Inflammatory macrophage treated with lipopolysaccharide for 1 hour (primary cell): ENCODE measurements around the gene URI1.
"Not testable (repeated sequence)": the region's sequence is repeated elsewhere in the genome, so short reads cannot be mapped to it uniquely, and the experiment has no call there.

Experiments used
- DNase-seq, 2 donors: peaks; one replicate each; pipeline ENCODE4 v3.0.0-alpha.2; 2020 to 2022

URI1 gene

DNA sequence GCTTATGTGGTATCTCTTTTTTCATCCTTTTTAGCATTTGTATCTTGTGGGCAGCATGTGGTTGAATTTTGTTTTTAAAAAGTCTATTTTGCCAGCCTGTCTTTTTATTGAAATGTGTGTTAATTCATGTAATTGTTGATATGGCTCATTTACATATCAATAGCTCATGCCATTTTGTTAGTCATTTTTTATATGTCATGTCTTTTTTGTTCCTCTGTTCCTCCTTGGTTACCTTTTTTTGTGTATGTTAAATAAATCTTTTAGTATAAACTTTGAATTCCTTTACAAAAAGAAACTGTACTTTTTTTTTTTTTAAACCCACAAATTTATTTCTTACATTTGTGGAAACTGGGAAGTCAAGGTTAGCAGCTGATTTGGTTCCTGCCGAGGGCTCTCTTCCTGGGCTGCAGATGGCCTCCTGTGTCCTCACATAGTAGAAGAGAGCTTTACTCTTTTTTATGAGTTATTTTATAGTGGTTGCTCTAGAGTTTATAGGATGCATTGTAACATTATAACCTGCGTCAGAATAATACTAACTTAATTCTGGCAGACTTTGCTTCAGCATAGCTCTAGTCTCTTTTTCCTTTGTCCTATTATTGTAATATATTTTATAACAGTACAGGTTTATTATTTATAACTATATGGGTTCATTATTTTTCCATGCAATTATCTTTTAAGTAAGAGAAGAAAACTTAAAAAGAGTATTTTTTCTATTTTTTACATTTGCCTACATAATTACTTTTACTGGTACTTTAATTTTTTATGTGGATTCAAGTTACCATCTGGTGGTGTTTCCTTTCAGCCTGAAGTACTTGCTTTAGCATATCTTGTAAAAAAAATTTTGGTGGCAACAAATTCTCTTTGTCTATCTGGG is 86.3 kb downstream of the URI1 start:
- DNase-seq: no peak

DNA sequence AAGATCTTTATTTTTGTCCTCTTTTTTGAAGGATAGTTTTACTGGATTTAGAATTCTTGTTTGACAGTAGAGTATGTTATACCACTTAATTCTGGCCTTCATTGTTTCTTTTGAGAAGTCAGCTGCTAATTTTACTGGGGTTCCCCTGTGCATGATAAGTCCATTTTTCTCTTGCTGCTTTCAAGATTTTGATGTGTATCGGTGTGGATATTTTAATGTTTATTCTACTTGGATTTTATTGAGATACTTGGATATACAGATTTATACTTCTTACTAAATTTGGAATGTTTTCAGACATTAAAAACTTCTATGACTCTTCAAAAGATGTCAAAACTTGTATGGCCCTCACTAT is 86.9 kb downstream of the URI1 start:
- DNase-seq: no peak

DNA sequence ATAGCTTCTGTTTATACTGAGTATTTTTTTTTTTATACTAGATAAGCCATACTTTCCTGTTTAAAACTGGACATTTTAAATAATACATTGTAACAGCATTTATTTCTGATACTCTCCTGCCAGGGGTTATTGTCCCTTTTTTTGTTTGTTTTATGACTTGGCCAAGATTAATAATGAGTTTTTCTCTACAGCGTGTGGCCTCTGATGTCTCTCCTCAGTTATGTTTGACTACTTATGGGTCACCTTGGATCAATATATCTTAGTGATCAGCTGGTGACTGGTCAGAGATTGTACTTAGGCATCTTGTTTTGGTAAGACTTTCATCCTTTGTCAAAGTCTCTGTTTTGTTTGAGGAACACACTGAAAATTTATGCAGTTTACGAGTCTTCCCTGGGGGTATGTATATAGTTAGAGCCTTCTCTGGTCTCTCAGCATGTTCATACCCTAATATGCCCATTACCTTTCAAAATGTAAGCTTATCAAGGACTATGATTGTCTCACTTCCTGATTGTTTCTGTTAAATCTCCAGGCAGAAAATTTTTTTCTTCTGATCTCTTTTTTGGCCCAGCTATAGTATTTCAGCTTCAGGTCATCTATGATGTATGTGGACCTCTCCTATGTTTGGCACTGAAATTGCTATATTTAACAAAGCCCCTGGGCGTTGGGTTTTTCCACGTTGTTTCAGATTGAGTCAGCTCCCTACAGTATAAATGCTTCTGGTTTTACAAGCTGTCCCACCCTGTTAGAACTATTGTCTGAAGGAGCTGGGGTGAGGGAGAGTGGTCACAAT is 87.9 kb downstream of the URI1 start:
- no peak for DNase-seq

DNA sequence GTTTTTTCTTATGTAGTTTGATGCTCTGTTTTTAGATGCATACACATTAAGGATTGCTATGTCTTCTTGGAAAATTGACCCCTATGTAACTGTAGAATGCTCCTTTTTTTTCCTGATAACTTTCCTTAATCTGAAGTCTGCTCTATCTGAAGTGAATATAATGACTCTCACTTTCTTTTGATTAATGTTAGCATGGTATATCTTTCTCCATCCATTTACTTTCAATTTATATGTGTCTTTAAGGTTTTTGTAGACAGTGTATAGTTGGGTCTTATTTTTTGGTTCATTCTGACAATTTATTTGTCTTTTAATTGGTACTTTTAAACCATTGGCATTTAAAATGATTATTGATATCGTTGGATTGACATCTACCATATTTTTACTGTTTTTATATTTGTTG is 92.3 kb downstream of the URI1 start:
- no peak for DNase-seq

DNA sequence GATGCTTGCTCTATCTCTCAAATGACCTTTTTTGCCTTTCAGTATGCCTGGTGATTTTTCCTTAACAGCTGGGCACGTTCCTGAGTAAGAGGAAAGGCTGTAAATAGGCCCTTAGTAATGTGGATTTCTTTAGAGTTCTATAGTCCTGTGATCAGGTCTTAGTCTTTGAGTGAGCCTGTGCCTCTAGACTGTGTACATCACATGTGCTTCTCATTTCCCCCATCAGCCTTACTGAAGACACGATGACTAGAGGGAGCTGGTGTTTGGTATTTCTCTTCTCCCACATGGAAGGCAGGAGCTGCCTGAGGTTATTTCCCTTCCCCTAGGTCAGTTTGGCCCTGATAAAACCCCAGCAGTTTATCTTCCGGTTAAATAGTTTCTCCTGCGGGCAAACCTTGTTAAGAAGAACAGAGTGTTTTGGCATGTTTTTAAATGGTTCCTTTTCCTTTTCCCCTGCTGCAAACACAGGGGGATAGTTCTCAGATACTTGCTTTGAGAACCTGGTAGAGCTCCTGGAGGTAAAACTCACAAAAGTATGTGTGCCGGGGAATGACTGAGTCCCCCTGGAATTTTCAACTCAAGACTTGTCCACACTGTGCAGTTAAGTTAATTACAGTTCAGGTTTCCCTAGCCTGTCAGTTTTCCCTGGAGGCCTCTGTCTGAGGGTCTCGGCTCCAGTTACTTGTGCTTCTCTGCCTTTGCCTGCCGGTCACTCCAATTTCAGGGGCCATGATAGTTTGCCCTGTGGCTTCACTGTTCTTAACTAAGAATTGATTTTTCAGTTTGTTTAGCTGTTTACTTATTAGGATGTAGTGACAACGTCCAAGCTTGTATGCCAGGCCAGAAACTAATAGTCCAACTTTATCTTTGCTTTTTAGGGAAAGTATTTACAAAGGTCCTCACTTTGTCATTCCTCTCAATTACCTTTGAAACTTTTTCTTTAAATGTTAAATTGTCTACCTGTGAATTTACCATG is 94.4 kb downstream of the URI1 start:
- DNase-seq: no peak

DNA sequence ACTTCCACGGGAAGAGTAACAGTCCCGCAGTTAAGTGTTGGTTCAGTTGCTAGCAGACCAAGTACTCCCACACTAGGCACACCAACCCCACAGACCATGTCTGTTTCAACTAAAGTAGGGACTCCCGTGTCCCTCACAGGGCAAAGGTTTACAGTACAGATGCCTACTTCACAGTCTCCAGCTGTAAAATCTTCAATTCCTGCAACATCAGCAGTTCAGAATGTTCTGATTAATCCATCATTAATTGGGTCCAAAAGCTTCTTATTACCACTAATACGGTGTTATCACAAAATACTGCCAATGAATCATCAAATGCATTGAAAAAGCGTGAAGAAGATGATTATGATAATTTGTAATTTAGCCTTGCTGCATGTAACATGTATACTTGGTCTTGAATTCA is 95.8 kb downstream of the URI1 start:
- DNase-seq: no peak

DNA sequence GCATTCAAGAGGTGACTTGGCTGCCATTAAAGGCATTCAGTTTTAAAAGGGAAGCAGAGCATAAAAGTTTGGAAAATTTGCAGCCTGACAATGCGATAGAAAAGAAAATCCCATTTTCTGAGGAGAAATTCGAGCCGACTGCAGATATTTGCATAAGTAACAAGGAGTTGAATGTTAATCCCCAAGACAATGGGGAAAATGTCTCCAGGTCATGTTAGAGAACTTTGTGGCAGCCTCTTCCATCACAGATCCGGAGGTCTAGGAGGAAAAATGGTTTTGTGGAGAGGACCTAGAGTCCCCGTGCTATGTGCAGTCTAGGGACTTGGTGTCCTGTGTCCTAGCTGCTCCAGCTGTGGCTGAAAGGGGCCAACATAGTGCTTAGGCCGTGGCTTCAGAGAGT is 99.9 kb downstream of the URI1 start:
- not testable (repeated sequence) for DNase-seq

DNA sequence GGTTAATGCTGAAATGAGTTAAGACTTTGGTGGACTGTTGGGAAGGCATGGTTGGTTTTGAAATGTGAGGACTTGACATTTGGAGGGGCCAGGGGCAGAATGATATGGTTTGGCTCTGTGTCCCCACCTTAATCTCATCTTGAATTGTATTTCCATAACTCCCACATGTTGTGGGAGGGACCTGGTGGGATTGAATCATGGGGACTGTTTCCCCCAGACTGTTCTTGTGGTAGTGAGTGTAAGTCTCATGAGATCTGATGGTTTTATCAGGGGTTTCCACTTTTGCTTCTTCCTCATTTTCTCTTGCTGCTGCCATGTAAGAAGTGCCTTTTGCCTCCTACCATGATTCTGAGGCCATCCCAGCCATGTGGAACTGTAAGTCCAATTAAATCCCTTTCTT is 101.0 kb downstream of the URI1 start:
- DNase-seq: peak; percentile 27 to 51

DNA sequence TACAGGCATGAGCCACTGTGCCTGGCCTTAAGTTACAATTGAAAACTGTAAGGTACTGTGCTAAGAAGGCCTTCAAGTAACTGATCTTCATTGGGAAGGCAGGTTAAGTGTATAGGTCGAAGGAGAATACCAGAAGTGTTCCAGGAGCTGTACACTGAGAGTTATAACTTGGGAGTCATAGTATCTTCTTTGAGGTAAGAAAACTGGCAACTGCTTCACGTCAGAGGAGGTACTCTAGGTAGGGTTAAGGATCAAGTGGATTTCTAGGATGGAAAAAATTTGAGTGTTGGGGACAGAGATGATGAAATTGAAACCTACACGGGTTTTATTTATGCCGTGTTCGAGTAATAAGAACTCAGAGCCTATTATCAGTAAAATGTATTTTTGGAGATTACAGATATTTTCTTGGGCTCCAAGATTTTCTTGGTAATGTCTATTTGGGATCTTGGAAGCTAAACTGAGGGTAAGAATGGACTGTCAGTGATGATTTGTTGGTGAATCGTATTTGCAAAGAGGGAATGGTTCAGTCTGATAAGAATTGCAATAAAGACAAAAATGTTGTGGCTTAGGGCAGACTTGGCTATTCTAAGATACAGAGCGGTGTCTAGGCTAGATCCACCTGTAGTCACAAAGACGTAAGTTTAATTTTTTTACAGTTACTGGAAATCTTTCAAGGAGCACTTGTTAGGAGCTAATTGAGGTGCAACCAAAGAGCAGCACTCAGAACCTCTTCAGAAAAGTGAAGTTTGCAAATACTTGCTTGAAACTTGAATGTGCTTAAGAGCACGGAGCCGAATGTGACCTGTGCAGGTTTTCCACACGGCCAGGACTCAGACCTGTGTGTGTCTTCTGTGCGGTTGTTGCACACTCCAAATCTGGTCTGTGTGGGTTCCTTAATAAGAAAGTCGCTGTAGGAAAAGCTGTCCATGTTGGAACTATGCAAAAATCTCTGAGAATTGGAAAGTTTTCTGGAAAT is 102.5 kb downstream of the URI1 start:
- no peak for DNase-seq

DNA sequence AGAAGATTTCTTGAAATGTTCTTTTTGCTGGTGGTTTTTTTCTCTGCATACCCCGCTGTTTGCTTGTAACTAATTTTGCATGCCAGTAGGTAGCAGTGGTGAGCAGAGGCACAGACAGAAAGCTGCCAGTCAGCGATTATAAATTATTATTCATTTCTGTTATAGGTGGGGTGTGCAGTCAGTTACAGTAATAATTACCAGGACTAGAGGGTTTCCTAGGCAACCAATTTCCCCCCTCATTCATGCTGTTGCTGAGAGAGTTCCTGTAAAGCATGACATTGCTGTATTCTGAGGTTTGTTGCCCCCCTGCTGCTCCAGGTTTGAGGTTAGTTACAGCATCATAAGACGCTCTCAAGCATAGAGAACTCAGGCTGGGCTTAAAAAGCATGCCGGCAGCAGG is 104.5 kb downstream of the URI1 start:
- DNase-seq: no peak

DNA sequence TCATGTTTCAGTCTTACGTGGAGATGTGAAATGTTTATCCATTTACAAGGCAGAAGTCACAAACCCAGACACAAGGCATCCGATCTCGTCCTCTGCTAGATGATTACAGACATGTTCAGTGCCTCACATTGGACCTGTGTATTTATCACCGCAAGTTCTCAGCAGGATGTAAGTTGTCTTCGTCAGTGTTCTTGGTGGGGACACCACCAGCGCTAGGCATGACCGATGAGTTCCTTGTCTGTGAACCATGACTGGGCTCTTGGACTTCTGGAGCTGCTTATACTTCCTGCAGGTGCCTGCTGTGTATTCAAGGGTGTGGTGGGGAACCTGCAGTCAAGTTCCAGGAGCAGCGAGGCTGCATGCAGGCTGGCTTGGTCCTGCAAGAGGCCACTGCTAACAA is 105.4 kb downstream of the URI1 start:
- no peak for DNase-seq

DNA sequence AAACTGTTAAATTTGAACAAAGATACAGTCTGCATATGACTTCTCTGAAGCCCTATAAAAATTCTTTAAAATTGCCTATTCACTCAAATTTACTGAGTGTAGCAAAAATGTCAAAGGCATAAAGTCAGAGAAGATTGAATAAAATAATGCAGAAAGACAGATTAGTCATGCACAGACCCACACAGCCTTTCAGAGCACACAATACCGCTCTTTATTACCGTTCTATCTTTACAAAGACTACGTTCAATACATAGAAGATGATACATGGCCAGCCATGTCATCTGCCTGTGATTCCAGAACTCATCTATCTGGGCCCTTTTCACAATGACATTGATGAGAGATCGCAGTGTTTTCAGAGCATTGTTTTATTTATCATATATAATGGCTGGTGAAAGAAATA is 107.2 kb downstream of the URI1 start:
- no peak for DNase-seq

DNA sequence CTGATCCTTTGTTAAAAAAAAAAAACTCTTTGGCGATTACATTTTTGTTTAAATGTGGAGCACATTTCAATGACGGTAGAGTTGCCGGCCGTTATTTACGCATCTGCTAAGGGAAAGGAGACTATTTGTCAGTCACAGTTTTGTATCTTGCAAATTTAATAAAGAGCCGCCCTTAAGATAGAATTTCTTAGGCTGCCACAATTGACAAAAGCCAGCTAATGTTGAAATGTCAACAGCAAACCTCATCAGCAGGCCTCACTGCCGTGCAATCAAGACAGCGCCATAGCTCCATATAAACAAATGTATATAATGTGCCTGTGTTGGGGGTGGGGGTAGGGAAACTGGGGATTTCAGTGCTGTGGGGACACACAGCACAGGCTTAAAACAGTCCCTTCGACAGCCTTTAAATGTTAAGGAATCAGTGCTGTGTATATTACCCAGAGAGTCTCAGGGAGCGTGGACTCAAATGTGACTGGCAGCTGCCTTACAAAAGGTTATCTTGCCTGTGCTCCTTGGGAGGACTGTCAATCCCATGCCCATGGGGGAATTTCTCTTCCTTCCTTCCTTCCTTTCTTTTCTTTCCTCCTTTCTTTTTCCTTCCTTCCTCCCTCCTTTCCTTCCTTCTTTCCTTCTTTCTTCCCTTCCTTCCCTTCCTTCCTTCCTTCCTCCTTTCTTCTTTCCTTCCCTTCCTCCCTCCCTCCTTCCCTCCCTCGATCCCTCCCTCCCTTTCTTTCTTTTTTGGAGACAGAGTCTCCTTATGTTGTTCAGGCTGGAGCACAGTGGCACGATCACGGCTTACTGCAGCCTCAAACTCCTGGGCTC is 108.0 kb downstream of the URI1 start:
- no peak for DNase-seq

DNA sequence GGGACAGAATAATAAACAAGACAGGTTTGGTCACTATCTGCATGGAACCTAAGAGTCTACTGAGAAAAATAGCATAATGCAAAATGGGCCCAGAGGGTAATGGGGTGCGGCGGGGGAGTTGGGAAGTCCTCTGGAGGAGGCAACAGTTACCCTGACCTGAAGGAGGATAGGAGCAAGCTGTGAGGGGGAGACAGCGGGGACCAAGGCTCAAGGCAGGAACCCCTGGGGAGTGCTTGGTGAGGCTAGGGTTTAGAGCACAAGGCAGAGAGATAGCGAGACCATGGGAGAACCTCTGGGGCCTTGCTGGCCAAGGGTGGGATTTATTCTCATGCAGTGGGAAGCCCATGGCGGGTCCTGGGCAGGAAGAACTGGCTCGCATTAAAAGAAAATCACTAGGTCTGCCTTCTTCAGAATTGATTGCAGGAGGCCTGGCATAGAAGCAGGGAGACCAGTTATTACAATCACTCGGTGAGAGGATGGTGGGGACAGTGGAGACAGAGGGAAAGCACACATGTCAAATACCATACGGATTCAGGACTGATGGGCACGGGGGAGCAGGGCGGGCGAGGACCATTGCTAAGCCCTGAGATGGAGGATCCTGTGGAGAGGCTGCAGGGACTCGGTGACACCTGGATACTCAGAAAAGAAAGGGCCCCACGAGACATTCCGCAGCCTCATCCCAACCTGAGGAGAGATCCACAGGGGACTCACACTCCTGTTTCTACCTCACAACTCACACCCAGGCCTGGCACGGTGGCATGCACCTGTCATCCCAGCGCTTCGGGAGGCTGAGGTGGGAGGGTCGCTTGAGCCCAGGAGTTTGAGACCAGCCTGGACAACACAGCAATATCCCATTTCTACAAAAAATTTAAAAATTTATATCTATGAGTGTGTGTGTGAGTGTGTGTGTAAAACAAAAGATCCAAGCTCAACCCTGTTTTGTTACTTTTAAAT is 110.4 kb downstream of the URI1 start:
- no peak for DNase-seq

DNA sequence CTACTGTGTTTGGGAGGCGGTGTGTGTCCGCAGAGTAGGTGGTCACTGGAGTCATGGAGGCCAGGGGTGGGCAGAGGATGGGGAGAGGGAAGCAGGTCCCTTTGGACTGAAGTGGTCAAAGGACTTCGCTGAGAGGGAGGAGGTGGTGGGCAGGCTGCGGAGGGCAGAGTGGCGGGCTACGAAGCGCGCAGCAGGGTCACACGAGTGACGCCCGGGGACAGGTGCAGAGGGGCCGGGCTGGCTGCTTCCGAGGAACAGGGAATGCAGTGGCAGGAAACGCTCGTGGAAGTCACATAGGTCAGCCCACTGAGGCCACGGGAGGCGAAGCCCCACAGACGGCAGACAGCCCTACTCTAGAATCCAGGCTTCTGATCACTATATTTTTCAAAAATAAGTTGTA is 111.5 kb downstream of the URI1 start:
- no peak for DNase-seq

DNA sequence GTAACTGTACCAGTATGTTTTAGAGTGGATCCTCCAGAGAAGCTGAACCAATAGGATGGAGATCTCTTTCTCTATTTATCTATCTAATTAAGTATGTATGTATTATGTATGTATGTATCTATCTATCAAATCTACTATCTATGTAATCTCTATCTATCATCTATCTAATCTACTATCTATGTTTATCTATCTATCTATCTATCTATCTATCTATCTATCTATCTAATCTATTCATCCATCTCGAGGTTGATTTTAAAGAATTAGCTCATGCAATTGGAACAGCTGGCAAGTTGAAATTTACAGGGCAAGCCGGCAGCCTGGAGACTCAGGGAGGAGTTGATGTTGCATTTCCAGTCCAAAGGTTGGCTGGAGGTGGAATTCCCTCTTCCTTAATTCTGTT is 112.2 kb downstream of the URI1 start:
- no peak for DNase-seq

DNA sequence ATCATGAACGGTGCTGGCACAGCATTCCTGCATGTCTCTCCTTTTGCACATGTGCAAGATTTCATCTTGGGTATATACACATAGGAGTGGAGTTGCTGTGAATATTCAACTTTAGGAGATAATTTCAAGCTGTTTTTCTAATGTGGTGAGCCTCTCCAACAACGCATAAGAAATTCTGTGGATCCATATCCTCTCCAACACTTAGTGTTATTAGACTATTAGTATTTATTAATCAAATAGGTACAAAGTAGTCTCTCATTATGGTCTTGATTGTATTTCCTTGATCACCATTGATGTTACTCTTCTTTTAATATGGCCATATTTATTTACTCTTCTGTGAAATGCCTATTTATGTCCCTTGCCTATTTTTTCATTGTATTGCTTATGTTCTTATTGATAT is 114.5 kb downstream of the URI1 start:
- no peak for DNase-seq

DNA sequence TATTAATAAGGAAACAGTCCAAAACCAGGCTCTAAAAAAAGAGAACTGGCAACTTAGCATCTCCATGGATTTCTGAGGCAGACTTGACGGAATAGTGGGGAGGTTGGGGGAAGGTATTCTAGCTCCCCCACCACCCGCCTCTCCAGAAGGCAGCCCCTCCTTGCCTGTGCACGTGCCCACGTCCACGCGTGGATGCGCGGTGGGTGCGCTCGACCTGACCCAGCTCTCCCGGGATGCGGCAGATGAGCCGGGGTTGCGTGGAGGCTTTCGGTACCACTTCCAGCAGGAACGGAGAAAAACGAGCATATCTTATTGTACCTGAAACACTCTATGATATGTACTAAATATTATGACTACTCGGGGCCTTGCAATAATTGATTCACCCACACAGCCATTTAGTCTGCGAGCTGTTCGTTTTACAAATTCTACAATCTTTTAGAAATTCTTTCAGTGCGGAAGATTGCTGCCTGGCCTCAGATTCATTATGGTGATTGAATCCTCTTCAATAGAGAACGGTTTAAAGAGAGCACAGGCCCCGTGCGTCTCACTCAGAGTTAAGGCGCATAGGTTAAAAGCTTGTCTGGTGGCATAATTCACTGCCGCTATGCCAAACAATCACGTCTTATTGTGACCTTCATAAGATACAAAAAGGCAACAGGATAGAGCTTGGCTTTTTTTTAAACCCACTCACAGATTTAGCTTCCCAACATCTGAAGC is 117.9 kb downstream of the URI1 start:
- DNase-seq: no peak
